ENCODE results near the gene DOCK1. TPM values are rescaled to one million over a fixed set of nuclear protein-coding genes. Genes with fewer than 3 reads are reported as not detected.

Gene DOCK1
- total and polyA plus RNA-seq, 2 donors, result 33.3 to 132 TPM

GRCh38 chr10:127467811-127468210 is 562.6 kb downstream of the DOCK1 start:
- WGBS, result 80% methylated on average over 10 of the region's 10 CpGs
- Histone ChIP-seq H3K4me1 (ENCODE audit: insufficient read depth) (no peaks in the 10 kb centered on the region), H3K27ac (ENCODE audit: low read depth) (no peak overlapping the region), H3K36me3 (ENCODE audit: insufficient read depth) (no peaks in the 10 kb centered on the region), H3K4me3 (ENCODE audit: low read depth, low read length) (no peak overlapping the region)
- no peak for DNase-seq (ENCODE audit: extremely low spot score)

- 66% methylated on average over 5 of the region's 5 CpGs for WGBS
- H3K4me1 ChIP-seq (ENCODE audit: insufficient read depth), result no peaks in the 10 kb centered on the region
- no peak overlapping the region for H3K27ac ChIP-seq (ENCODE audit: low read depth)
- no peak for DNase-seq (ENCODE audit: extremely low spot score)
- H3K36me3 ChIP-seq (ENCODE audit: insufficient read depth), result no peaks in the 10 kb centered on the region
- H3K4me3 ChIP-seq (ENCODE audit: low read depth, low read length), result no peak overlapping the region
Measured at GRCh38 chr10:127468632-127469031, 563.4 kb downstream of the DOCK1 start.

GRCh38 chr10:127470911-127471310 is 565.7 kb downstream of the DOCK1 start:
- no peak for DNase-seq (ENCODE audit: extremely low spot score)
- Histone ChIP-seq H3K4me3 (ENCODE audit: low read depth, low read length) (no peak overlapping the region), H3K4me1 (ENCODE audit: insufficient read depth) (no peaks in the 10 kb centered on the region), H3K36me3 (ENCODE audit: insufficient read depth) (no peaks in the 10 kb centered on the region), H3K27ac (ENCODE audit: low read depth) (no peak overlapping the region)
- WGBS, result 67% methylated on average over 5 of the region's 5 CpGs

- no peak for DNase-seq (ENCODE audit: extremely low spot score)
- 62% methylated on average over 2 of the region's 2 CpGs for WGBS
- no peaks in the 10 kb centered on the region for H3K36me3 ChIP-seq (ENCODE audit: insufficient read depth)
Measured at GRCh38 chr10:127472976-127473375, 567.7 kb downstream of the DOCK1 start.

GRCh38 chr10:127474501-127474900 is 569.3 kb downstream of the DOCK1 start:
- H3K36me3 ChIP-seq (ENCODE audit: insufficient read depth), result no peaks in the 10 kb centered on the region
- H3K4me1 ChIP-seq (ENCODE audit: insufficient read depth), result no peaks in the 10 kb centered on the region
- no peak overlapping the region for H3K27ac ChIP-seq (ENCODE audit: low read depth)
- no peak overlapping the region for H3K4me3 ChIP-seq (ENCODE audit: low read depth, low read length)
- DNase-seq (ENCODE audit: extremely low spot score), result no peak
- 34% methylated on average over 2 of the region's 2 CpGs for WGBS

More at GRCh38 chr10:127472976-127473375, 567.7 kb downstream of the DOCK1 start:
- H3K4me3 ChIP-seq (ENCODE audit: low read depth, low read length), result no peak overlapping the region
- H3K27ac ChIP-seq (ENCODE audit: low read depth), result no peak overlapping the region
- no peaks in the 10 kb centered on the region for H3K4me1 ChIP-seq (ENCODE audit: insufficient read depth)

GRCh38 chr10:127485153-127485857 is 580.1 kb downstream of the DOCK1 start:
- no peaks in the 10 kb centered on the region for H3K4me1 ChIP-seq (ENCODE audit: insufficient read depth)
- WGBS, result 64% methylated on average over 16 of the region's 16 CpGs
- no peaks in the 10 kb centered on the region for H3K36me3 ChIP-seq (ENCODE audit: insufficient read depth)
- no peak overlapping the region for H3K4me3 ChIP-seq (ENCODE audit: low read depth, low read length)
- no peak for DNase-seq (ENCODE audit: extremely low spot score)
- no peak overlapping the region for H3K27ac ChIP-seq (ENCODE audit: low read depth)

- no peaks in the 10 kb centered on the region for H3K4me1 ChIP-seq (ENCODE audit: insufficient read depth)
- no peak overlapping the region for H3K27ac ChIP-seq (ENCODE audit: low read depth)
- no peaks in the 10 kb centered on the region for H3K36me3 ChIP-seq (ENCODE audit: insufficient read depth)
- WGBS, result 85% methylated on average over 6 of the region's 6 CpGs
- no peak overlapping the region for H3K4me3 ChIP-seq (ENCODE audit: low read depth, low read length)
- no peak for DNase-seq (ENCODE audit: extremely low spot score)
Measured at GRCh38 chr10:127486355-127486754, 581.1 kb downstream of the DOCK1 start.

- Histone ChIP-seq H3K4me3 (ENCODE audit: low read depth, low read length) (no peak overlapping the region), H3K4me1 (ENCODE audit: insufficient read depth) (no peaks in the 10 kb centered on the region), H3K27ac (ENCODE audit: low read depth) (no peak overlapping the region), H3K36me3 (ENCODE audit: insufficient read depth) (no peaks in the 10 kb centered on the region)
- WGBS, result 59% methylated on average over 8 of the region's 8 CpGs
- DNase-seq (ENCODE audit: extremely low spot score), result no peak
Measured at GRCh38 chr10:127492607-127493250, 587.5 kb downstream of the DOCK1 start.

GRCh38 chr10:127496035-127496434 is 590.8 kb downstream of the DOCK1 start:
- WGBS, result 36% methylated on average over 13 of the region's 13 CpGs
- H3K36me3 ChIP-seq (ENCODE audit: insufficient read depth), result no peaks in the 10 kb centered on the region
- H3K4me3 ChIP-seq (ENCODE audit: low read depth, low read length), result no peak overlapping the region
- no peak for DNase-seq (ENCODE audit: extremely low spot score)
- no peaks in the 10 kb centered on the region for H3K4me1 ChIP-seq (ENCODE audit: insufficient read depth)
- H3K27ac ChIP-seq (ENCODE audit: low read depth), result no peak overlapping the region

- WGBS, result 88% methylated on average over 10 of the region's 10 CpGs
Measured at GRCh38 chr10:127497685-127498084, 592.5 kb downstream of the DOCK1 start.

GRCh38 chr10:127498087-127498486 is 592.9 kb downstream of the DOCK1 start:
- WGBS, result 47% methylated on average over 14 of the region's 14 CpGs
- Histone ChIP-seq H3K27ac (ENCODE audit: low read depth) (no peak overlapping the region), H3K36me3 (ENCODE audit: insufficient read depth) (no peaks in the 10 kb centered on the region), H3K4me3 (ENCODE audit: low read depth, low read length) (no peak overlapping the region), H3K4me1 (ENCODE audit: insufficient read depth) (no peaks in the 10 kb centered on the region)
- DNase-seq (ENCODE audit: extremely low spot score), result peak; percentile 4

More at GRCh38 chr10:127497685-127498084, 592.5 kb downstream of the DOCK1 start:
- no peaks in the 10 kb centered on the region for H3K4me1 ChIP-seq (ENCODE audit: insufficient read depth)
- DNase-seq (ENCODE audit: extremely low spot score), result no peak
- no peaks in the 10 kb centered on the region for H3K36me3 ChIP-seq (ENCODE audit: insufficient read depth)
- H3K4me3 ChIP-seq (ENCODE audit: low read depth, low read length), result no peak overlapping the region
- H3K27ac ChIP-seq (ENCODE audit: low read depth), result no peak overlapping the region

GRCh38 chr10:127500127-127500526 is 594.9 kb downstream of the DOCK1 start:
- Histone ChIP-seq H3K36me3 (ENCODE audit: insufficient read depth) (no peaks in the 10 kb centered on the region), H3K4me3 (ENCODE audit: low read depth, low read length) (no peak overlapping the region), H3K4me1 (ENCODE audit: insufficient read depth) (no peaks in the 10 kb centered on the region), H3K27ac (ENCODE audit: low read depth) (no peak overlapping the region)
- no peak for DNase-seq (ENCODE audit: extremely low spot score)
- 73% methylated on average over 8 of the region's 8 CpGs for WGBS
